ENCODE measurements around the gene FASTK. TPM values are rescaled to one million over a fixed set of nuclear protein-coding genes. Genes with fewer than 3 reads are reported as not detected.

Gene FASTK
- total RNA-seq, 1 donor: 87.6 TPM

GRCh38 chr7:151088856-151089699 is 8.5 kb upstream of the FASTK start:
- no peaks in the 10 kb centered on the region for H3K27me3 ChIP-seq (ENCODE audit: insufficient read depth, low read length)
- no peaks in the 10 kb centered on the region for H3K9me3 ChIP-seq (ENCODE audit: low read depth, low read length)
- TF ChIP-seq CTCF (IDR thresholded peaks at IDR 0.05; ENCODE audit: extremely low read depth, low read depth, low read length): no peak
- peak overlapping the region; percentile 91 for H3K4me3 ChIP-seq (ENCODE audit: insufficient read depth, low read length)
- peaks cover 29% of the 10 kb centered on the region for H3K4me1 ChIP-seq (ENCODE audit: insufficient read depth, low read length)
- peak overlapping the region; percentile 79 for H3K4me2 ChIP-seq (ENCODE audit: insufficient read depth, low read length)
- peak; percentile 92 for DNase-seq (ENCODE audit: insufficient read length, low spot score, missing footprints)
- peaks cover 7% of the 10 kb centered on the region for H3K36me3 ChIP-seq (ENCODE audit: insufficient read depth, low read length)
- H4K20me1 ChIP-seq (ENCODE audit: insufficient read depth, low read length): peaks cover 50% of the 10 kb centered on the region
- peaks cover 72% of the 10 kb centered on the region for H3K79me2 ChIP-seq (ENCODE audit: insufficient read depth, low read length)
- peak overlapping the region; percentile 78 for H2AFZ ChIP-seq (ENCODE audit: low read length)
- H3K27ac ChIP-seq (ENCODE audit: low read depth, low read length): peak overlapping the region; percentile 79

GRCh38 chr7:151088019-151088855 is 7.6 kb upstream of the FASTK start:
- no peaks in the 10 kb centered on the region for H3K9me3 ChIP-seq (ENCODE audit: low read depth, low read length)
- no peak for TF ChIP-seq CTCF (IDR thresholded peaks at IDR 0.05; ENCODE audit: extremely low read depth, low read depth, low read length)
- H3K4me2 ChIP-seq (ENCODE audit: insufficient read depth, low read length): peak overlapping the region; percentile 79
- H3K4me1 ChIP-seq (ENCODE audit: insufficient read depth, low read length): peaks cover 33% of the 10 kb centered on the region
- DNase-seq (ENCODE audit: insufficient read length, low spot score, missing footprints): peak; percentile 89
- peaks cover 63% of the 10 kb centered on the region for H3K79me2 ChIP-seq (ENCODE audit: insufficient read depth, low read length)
- peak overlapping the region; percentile 91 for H3K4me3 ChIP-seq (ENCODE audit: insufficient read depth, low read length)
- H2AFZ ChIP-seq (ENCODE audit: low read length): peak overlapping the region; percentile 78
- H4K20me1 ChIP-seq (ENCODE audit: insufficient read depth, low read length): peaks cover 43% of the 10 kb centered on the region
- H3K36me3 ChIP-seq (ENCODE audit: insufficient read depth, low read length): peaks cover 5% of the 10 kb centered on the region
- H3K27ac ChIP-seq (ENCODE audit: low read depth, low read length): peak overlapping the region; percentile 79
- H3K27me3 ChIP-seq (ENCODE audit: insufficient read depth, low read length): no peaks in the 10 kb centered on the region

- Histone ChIP-seq H3K4me2 (ENCODE audit: insufficient read depth, low read length) (peak overlapping the region; percentile 79), H3K4me1 (ENCODE audit: insufficient read depth, low read length) (peaks cover 36% of the 10 kb centered on the region)
These were observed 6.8 kb upstream of the FASTK start for GRCh38 chr7:151087245-151088018.

More at GRCh38 chr7:151087245-151088018, 6.8 kb upstream of the FASTK start:
- peaks cover 62% of the 10 kb centered on the region for H3K79me2 ChIP-seq (ENCODE audit: insufficient read depth, low read length)
- H3K36me3 ChIP-seq (ENCODE audit: insufficient read depth, low read length): peaks cover 5% of the 10 kb centered on the region
- H3K27ac ChIP-seq (ENCODE audit: low read depth, low read length): peak overlapping the region; percentile 79
- peak; percentile 97 for DNase-seq (ENCODE audit: insufficient read length, low spot score, missing footprints)
- no peaks in the 10 kb centered on the region for H3K27me3 ChIP-seq (ENCODE audit: insufficient read depth, low read length)
- no peaks in the 10 kb centered on the region for H3K9me3 ChIP-seq (ENCODE audit: low read depth, low read length)
- peak overlapping the region; percentile 62 for H2AFZ ChIP-seq (ENCODE audit: low read length)
- H4K20me1 ChIP-seq (ENCODE audit: insufficient read depth, low read length): peaks cover 35% of the 10 kb centered on the region
- peak overlapping the region; percentile 91 for H3K4me3 ChIP-seq (ENCODE audit: insufficient read depth, low read length)
- no peak for TF ChIP-seq CTCF (IDR thresholded peaks at IDR 0.05; ENCODE audit: extremely low read depth, low read depth, low read length)
